GM19238 (cell line): ENCODE results near the gene CA10.

ENCODE experiments used
- DNase-seq: peaks from one replicate; pipeline ENCODE4 v3.0.0; 2011; ENCODE audit warnings: low spot score; ENCODE audit not compliant: insufficient read length

The CA10 gene

GRCh38 chr17:52158450-52159042 is at the start of gene CA10:
Gene CA10, minus strand, starts transcription at chr17:52158714.
- DNase-seq: no peak

GRCh38 chr17:52207796-52208195 is 49.3 kb upstream of the CA10 start:
- DNase-seq: no peak

GRCh38 chr17:52202520-52203080 is 44.1 kb upstream of the CA10 start:
- no peak for DNase-seq

GRCh38 chr17:52201767-52202519 is 43.4 kb upstream of the CA10 start:
- DNase-seq: no peak

GRCh38 chr17:52191491-52191890 is 33.0 kb upstream of the CA10 start:
- DNase-seq: no peak

- DNase-seq: no peak
Measured at GRCh38 chr17:52181782-52182181, 23.3 kb upstream of the CA10 start.

GRCh38 chr17:52178012-52178411 is 19.5 kb upstream of the CA10 start:
- DNase-seq: no peak

GRCh38 chr17:52170963-52171572 is 12.6 kb upstream of the CA10 start:
- no peak for DNase-seq

GRCh38 chr17:52160136-52160567 is 1.6 kb upstream of the CA10 start:
- no peak for DNase-seq

- DNase-seq: no peak
Measured at GRCh38 chr17:52159246-52160135, 977 bp upstream of the CA10 start.

GRCh38 chr17:52157603-52158449 is 688 bp downstream of the CA10 start:
- no peak for DNase-seq

- no peak for DNase-seq
Measured at GRCh38 chr17:52156576-52157570, 1.6 kb downstream of the CA10 start.

- DNase-seq: no peak
Measured at GRCh38 chr17:52155301-52155700, 3.2 kb downstream of the CA10 start.

GRCh38 chr17:52154466-52154865 is 4.0 kb downstream of the CA10 start:
- DNase-seq: no peak

- no peak for DNase-seq
Measured at GRCh38 chr17:52150935-52151334, 7.6 kb downstream of the CA10 start.

- DNase-seq: no peak
Measured at GRCh38 chr17:52149626-52150025, 8.9 kb downstream of the CA10 start.

GRCh38 chr17:52148969-52149351 is 9.6 kb downstream of the CA10 start:
- DNase-seq: no peak

GRCh38 chr17:52148288-52148968 is 10.1 kb downstream of the CA10 start:
- no peak for DNase-seq

- DNase-seq: no peak
Measured at GRCh38 chr17:52147872-52148271, 10.6 kb downstream of the CA10 start.
